ENCODE results near the gene FAM78A.

The FAM78A gene

GRCh38 chr9:131302244-131303075 lies 26.1 kb upstream of the FAM78A start:
- no peak for DNase-seq

- DNase-seq: no peak
Observed at GRCh38 chr9:131300444-131300843, 24.1 kb upstream of the FAM78A start.

- no peak for DNase-seq
Observed at GRCh38 chr9:131299961-131300347, 23.6 kb upstream of the FAM78A start.

- DNase-seq: no peak
Observed at GRCh38 chr9:131299346-131299960, 23.1 kb upstream of the FAM78A start.

GRCh38 chr9:131298816-131299215 lies 22.5 kb upstream of the FAM78A start:
- DNase-seq: no peak

- DNase-seq: no peak
Observed at GRCh38 chr9:131298341-131298740, 22.0 kb upstream of the FAM78A start.

GRCh38 chr9:131297903-131298302 lies 21.6 kb upstream of the FAM78A start:
- DNase-seq: no peak

- DNase-seq: no peak
Observed at GRCh38 chr9:131296906-131297500, 20.7 kb upstream of the FAM78A start.

GRCh38 chr9:131296460-131296859 lies 20.1 kb upstream of the FAM78A start:
- no peak for DNase-seq

GRCh38 chr9:131292937-131293336 lies 16.6 kb upstream of the FAM78A start:
- no peak for DNase-seq

GRCh38 chr9:131291795-131292315 lies 15.5 kb upstream of the FAM78A start:
- no peak for DNase-seq

GRCh38 chr9:131290767-131291370 lies 14.6 kb upstream of the FAM78A start:
- no peak for DNase-seq

GRCh38 chr9:131290036-131290766 lies 13.9 kb upstream of the FAM78A start:
- DNase-seq: no peak

GRCh38 chr9:131289301-131290035 lies 13.2 kb upstream of the FAM78A start, which contains the start of gene PLPP7:
PLPP7 (plus strand) TSS chr9:131289723; CDS start chr9:131289998, 275 bp downstream.
- no peak for DNase-seq

- no peak for DNase-seq
Observed at GRCh38 chr9:131288217-131288616, 11.9 kb upstream of the FAM78A start.

- DNase-seq: no peak
Observed at GRCh38 chr9:131287359-131287758, 11.0 kb upstream of the FAM78A start.

GRCh38 chr9:131284856-131285255 lies 8.5 kb upstream of the FAM78A start:
- DNase-seq: no peak

- DNase-seq: peak; percentile 24 to 43
Observed at GRCh38 chr9:131282688-131283422, 6.5 kb upstream of the FAM78A start.

- DNase-seq: no peak
Observed at GRCh38 chr9:131282175-131282574, 5.9 kb upstream of the FAM78A start.

- no peak for DNase-seq
Observed at GRCh38 chr9:131281119-131281965, 5.0 kb upstream of the FAM78A start.

Data from activated T-cell treated with anti-CD3 and anti-CD28 coated beads, Interleukin-2, amount 50 U/mL, for 48 hours (primary cell).